ENCODE results near the gene PGP. TPM values are rescaled to one million over a fixed set of nuclear protein-coding genes. Genes with fewer than 3 reads are reported as not detected.

The PGP gene
- total RNA-seq, 1 experiment from 2014 or later: 45.0 TPM

DNA sequence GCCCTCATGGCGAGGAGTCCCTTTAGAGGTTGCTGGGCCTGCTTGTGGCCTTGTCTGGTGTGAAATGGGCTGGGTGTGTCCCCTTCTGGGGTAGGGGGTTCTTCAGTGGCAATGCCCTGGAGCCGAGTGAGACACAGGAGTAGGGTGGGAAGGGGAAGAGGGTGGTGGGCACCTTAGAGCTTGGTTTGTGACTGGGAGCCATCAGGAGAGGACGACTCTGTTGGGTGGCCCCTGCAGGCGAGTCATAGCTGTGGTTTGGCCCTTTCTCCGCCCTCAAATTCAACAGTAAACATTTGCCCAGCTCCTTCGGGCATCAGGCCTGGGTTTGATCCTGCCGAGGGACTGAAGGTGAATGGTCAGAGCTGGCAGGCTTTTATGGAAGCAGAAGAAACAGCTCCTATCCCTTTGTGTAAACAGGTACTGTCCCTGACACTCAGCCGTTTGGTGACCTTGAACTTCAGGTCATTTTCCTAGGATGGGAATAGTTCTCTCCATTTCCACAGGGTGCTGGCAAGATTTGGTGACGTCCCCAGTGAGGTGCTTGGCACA, 11.7 kb upstream of the PGP start:
- no peaks in the 10 kb centered on the region for H3K27me3 Mint-ChIP-seq (ENCODE audit: unreplicated experiment)
- no peaks in the 10 kb centered on the region for H3K9me3 Mint-ChIP-seq (ENCODE audit: low read depth, unreplicated experiment)
- CTCF ChIA-PET: interaction anchor here (0.7 to 1.0 kb wide), 3 partner anchors 25 to 231 kb away, joined by 3 to 8 read pairs (median 5); partner anchors contain the start of genes ECI1 and TRAF7
- H3K4me1 Mint-ChIP-seq (ENCODE audit: low read depth, unreplicated experiment): peaks cover 9% of the 10 kb centered on the region
- DNase-seq: no peak
- BruUV-seq (replicated peaks): no TSS peak
- intact Hi-C loops (cut with micrococcal nuclease; ENCODE audit: unreplicated experiment): no loop called here
- TF ChIP-seq, protein P1, sequence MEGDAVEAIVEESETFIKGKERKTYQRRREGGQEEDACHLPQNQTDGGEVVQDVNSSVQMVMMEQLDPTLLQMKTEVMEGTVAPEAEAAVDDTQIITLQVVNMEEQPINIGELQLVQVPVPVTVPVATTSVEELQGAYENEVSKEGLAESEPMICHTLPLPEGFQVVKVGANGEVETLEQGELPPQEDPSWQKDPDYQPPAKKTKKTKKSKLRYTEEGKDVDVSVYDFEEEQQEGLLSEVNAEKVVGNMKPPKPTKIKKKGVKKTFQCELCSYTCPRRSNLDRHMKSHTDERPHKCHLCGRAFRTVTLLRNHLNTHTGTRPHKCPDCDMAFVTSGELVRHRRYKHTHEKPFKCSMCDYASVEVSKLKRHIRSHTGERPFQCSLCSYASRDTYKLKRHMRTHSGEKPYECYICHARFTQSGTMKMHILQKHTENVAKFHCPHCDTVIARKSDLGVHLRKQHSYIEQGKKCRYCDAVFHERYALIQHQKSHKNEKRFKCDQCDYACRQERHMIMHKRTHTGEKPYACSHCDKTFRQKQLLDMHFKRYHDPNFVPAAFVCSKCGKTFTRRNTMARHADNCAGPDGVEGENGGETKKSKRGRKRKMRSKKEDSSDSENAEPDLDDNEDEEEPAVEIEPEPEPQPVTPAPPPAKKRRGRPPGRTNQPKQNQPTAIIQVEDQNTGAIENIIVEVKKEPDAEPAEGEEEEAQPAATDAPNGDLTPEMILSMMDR (IDR thresholded peaks at IDR 0.05; ENCODE audit: unreplicated experiment): no peak
- peaks cover 68% of the 10 kb centered on the region for H3K36me3 Mint-ChIP-seq (ENCODE audit: insufficient read depth, unreplicated experiment)
- H3K4me3 Mint-ChIP-seq (ENCODE audit: low read depth, unreplicated experiment): no peak overlapping the region
- no peak overlapping the region for H3K27ac Mint-ChIP-seq (ENCODE audit: unreplicated experiment)

GRCh38 chr16:2223942-2224486, 9.4 kb upstream of the PGP start:
- intact Hi-C loops (cut with micrococcal nuclease; ENCODE audit: unreplicated experiment): no loop called here
- CTCF ChIA-PET: no interaction called here
- no peaks in the 10 kb centered on the region for H3K9me3 Mint-ChIP-seq (ENCODE audit: low read depth, unreplicated experiment)
- H3K4me3 Mint-ChIP-seq (ENCODE audit: low read depth, unreplicated experiment): peak overlapping the region; percentile 86
- BruUV-seq (replicated peaks): TSS peak; percentile 66
- H3K4me1 Mint-ChIP-seq (ENCODE audit: low read depth, unreplicated experiment): peaks cover 9% of the 10 kb centered on the region
- TF ChIP-seq, protein P1 (IDR thresholded peaks at IDR 0.05; ENCODE audit: unreplicated experiment): no peak
- DNase-seq: peak; percentile 54
- H3K36me3 Mint-ChIP-seq (ENCODE audit: insufficient read depth, unreplicated experiment): peaks cover 57% of the 10 kb centered on the region
- no peaks in the 10 kb centered on the region for H3K27me3 Mint-ChIP-seq (ENCODE audit: unreplicated experiment)
- H3K27ac Mint-ChIP-seq (ENCODE audit: unreplicated experiment): peak overlapping the region; percentile 85

DNA sequence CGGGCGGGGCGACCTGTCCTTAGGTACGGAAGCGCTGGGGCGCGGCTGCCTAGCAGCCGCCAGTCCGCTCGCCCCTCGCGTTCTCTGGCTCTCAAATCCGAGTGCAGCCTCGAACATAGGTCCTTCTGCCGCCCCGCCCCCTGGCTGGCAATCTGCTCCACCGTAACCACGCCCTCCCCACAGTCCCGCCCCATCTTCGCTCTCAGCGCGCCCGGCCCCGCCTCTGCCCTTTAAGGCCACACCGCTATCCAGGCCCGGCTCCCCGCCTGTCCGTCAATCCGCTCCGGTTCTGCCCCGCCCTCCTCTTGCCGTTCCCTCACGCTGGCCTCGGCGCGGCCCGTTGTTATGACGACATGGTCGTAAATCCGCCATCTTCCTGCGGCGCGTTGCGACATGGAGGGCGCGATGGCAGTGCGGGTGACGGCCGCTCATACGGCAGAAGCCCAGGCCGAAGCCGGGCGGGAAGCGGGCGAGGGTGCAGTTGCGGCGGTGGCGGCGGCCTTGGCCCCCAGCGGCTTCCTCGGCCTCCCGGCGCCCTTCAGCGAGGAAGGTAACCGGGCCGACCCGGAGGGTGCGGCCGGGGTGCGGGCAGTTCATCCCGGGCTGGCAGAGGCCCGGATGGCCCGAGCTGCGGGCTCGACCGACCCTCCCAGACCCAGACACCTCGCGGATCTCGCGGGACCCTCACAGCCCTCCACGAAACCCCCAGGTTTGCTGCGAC, 8.7 kb upstream of the PGP start, which contains the start of gene E4F1:
E4F1 (plus strand) TSS at position 371 of the 721 bp plus-strand sequence; CDS start at position 394, 23 bp downstream.
- CTCF ChIA-PET: no interaction called here

GRCh38 chr16:2216330-2216729, 1.7 kb upstream of the PGP start:
- intact Hi-C loops (cut with micrococcal nuclease; ENCODE audit: unreplicated experiment): no loop called here
- TF ChIP-seq, protein P1 (IDR thresholded peaks at IDR 0.05; ENCODE audit: unreplicated experiment): no peak
- peaks cover 22% of the 10 kb centered on the region for H3K4me1 Mint-ChIP-seq (ENCODE audit: low read depth, unreplicated experiment)
- CTCF ChIA-PET: no interaction called here
- no peak overlapping the region for H3K27ac Mint-ChIP-seq (ENCODE audit: unreplicated experiment)
- no TSS peak for BruUV-seq (replicated peaks)
- H3K27me3 Mint-ChIP-seq (ENCODE audit: unreplicated experiment): no peaks in the 10 kb centered on the region
- peaks cover 56% of the 10 kb centered on the region for H3K36me3 Mint-ChIP-seq (ENCODE audit: insufficient read depth, unreplicated experiment)
- H3K4me3 Mint-ChIP-seq (ENCODE audit: low read depth, unreplicated experiment): peak overlapping the region; percentile 78
- no peaks in the 10 kb centered on the region for H3K9me3 Mint-ChIP-seq (ENCODE audit: low read depth, unreplicated experiment)
- no peak for DNase-seq

More for the DNA sequence above, 8.7 kb upstream of the PGP start, which contains the start of gene E4F1:
- TF ChIP-seq, protein P1 (IDR thresholded peaks at IDR 0.05; ENCODE audit: unreplicated experiment): no peak
- H3K27me3 Mint-ChIP-seq (ENCODE audit: unreplicated experiment): no peaks in the 10 kb centered on the region
- no peaks in the 10 kb centered on the region for H3K9me3 Mint-ChIP-seq (ENCODE audit: low read depth, unreplicated experiment)
- no TSS peak for BruUV-seq (replicated peaks)
- H3K36me3 Mint-ChIP-seq (ENCODE audit: insufficient read depth, unreplicated experiment): peaks cover 56% of the 10 kb centered on the region
- peak within 1 kb of the TSS; percentile 86 for H3K4me3 Mint-ChIP-seq (ENCODE audit: low read depth, unreplicated experiment)
- DNase-seq: peak; percentile 100
- H3K27ac Mint-ChIP-seq (ENCODE audit: unreplicated experiment): peak within 1 kb of the TSS; percentile 85
- H3K4me1 Mint-ChIP-seq (ENCODE audit: low read depth, unreplicated experiment): peaks cover 9% of the 10 kb centered on the region
- intact Hi-C loops (cut with micrococcal nuclease; ENCODE audit: unreplicated experiment): no loop called here

Measured in Calu3 (cell line).